GM12878 (cell line): ENCODE data around the gene BDNF. TPM values are rescaled to one million over a fixed set of nuclear protein-coding genes. Genes with fewer than 3 reads are reported as not detected.

Experiments used
- ATAC-seq: fragments of 200-7000 bp; cut with Tn5 transposase; 3 replicates; pipeline ENCODE4 v1.9.1; 2020; ENCODE audit warnings: mild to moderate bottlenecking, moderate library complexity
- BruUV-seq: library from RNA; stranded (reverse); fragments of 400-500 nt; replicated peaks from 2 replicates; lab custom pipeline; 2021; lab: Mats Ljungman, UMichigan
- CTCF ChIA-PET: fragments of 300-600 bp; sonication (Branson Sonifier 250); formaldehyde crosslinking; extraction: SDS; loops from one replicate; lab custom pipeline; 2021; ENCODE audit warnings: inconsistent platforms; lab: Yijun Ruan, JAX
- POLR2A ChIA-PET: fragments of 350-600 bp; formaldehyde crosslinking; extraction: SDS; loops from one replicate; lab custom pipeline; 2021; ENCODE audit warnings: inconsistent platforms; lab: Charles Lee
- RAD21 ChIA-PET: fragments of 300-600 bp; sonication (Branson Sonifier 250); formaldehyde crosslinking; loops from one replicate; lab custom pipeline; 2023; ENCODE audit warnings: antibody characterized with exemption; ENCODE audit not compliant: unreplicated experiment; lab: Charles Lee
- SMC1A ChIA-PET: fragments of 300-600 bp; sonication (Branson Sonifier 250); formaldehyde crosslinking; loops from one replicate; lab custom pipeline; 2023; ENCODE audit not compliant: unreplicated experiment, uncharacterized antibody; lab: Charles Lee
- DNase-seq: peaks from one replicate; pipeline ENCODE4 v3.0.0-alpha.2; 2011; ENCODE audit warnings: low read depth, low spot score
- FAIRE-seq: peaks from 3 replicates; lab custom pipeline; 2011; peaks lifted over from hg19 to GRCh38; lab: Jason Lieb, UNC
- H2AFZ ChIP-seq: 2 replicates; pipeline ENCODE4 v1.6.0; 2011; ENCODE audit warnings: low read depth, low read length, control low read depth; ENCODE audit not compliant: control insufficient read depth
- H3K27ac ChIP-seq: 2 replicates; pipeline ENCODE4 v1.5.1; 2011; ENCODE audit warnings: control low read depth; ENCODE audit not compliant: control insufficient read depth, insufficient read depth
- H3K27me3 ChIP-seq, 2 experiments: replicated peaks in 1 of 2; 2 replicates each; pipeline versions ENCODE4 v1.6.0 to v1.6.1; 2011; ENCODE audit warnings: low read length in 1 of 2; ENCODE audit not compliant: control insufficient read depth in 2 of 2, insufficient read depth in 2 of 2
- H3K36me3 ChIP-seq, 2 experiments: 2 replicates each; pipeline ENCODE4 v1.5.1; 2011; ENCODE audit warnings: low read length in 1 of 2; ENCODE audit not compliant: control insufficient read depth in 2 of 2, insufficient read depth in 2 of 2
- H3K4me1 ChIP-seq: 2 replicates; pipeline ENCODE4 v1.6.1; 2011; ENCODE audit warnings: mild to moderate bottlenecking, low read length, moderate library complexity, mixed read lengths; ENCODE audit not compliant: control insufficient read depth, insufficient read depth
- H3K4me2 ChIP-seq: 2 replicates; pipeline ENCODE4 v1.6.0; 2011; ENCODE audit warnings: control low read depth; ENCODE audit not compliant: control insufficient read depth, insufficient read depth
- H3K4me3 ChIP-seq: fragments of 200-600 bp; sonication (generic); 2 replicates; pipeline ENCODE4 v1.5.1; 2016
- H3K79me2 ChIP-seq: 2 replicates; pipeline ENCODE4 v1.6.0; 2011; ENCODE audit warnings: low read length; ENCODE audit not compliant: control insufficient read depth, insufficient read depth
- H3K9ac ChIP-seq: 2 replicates; pipeline ENCODE4 v1.8.0; 2011; ENCODE audit warnings: low read length, control low read depth, mixed read lengths; ENCODE audit not compliant: control insufficient read depth, insufficient read depth
- H3K9me3 ChIP-seq: replicated peaks from 3 replicates; pipeline ENCODE4 v1.5.1; 2011; ENCODE audit warnings: mild to moderate bottlenecking, low read length; ENCODE audit not compliant: control insufficient read depth, insufficient read depth
- H4K20me1 ChIP-seq: 2 replicates; pipeline ENCODE4 v1.6.0; 2011; ENCODE audit not compliant: control insufficient read depth, insufficient read depth
- BMI1 ChIP-seq: fragments of 450-650 bp; IDR thresholded peaks from 2 replicates; pipeline ENCODE4 v1.6.1; 2016; ENCODE audit warnings: mild to moderate bottlenecking, moderate library complexity, borderline replicate concordance
- ELK1 ChIP-seq: IDR thresholded peaks from 2 replicates; pipeline ENCODE4 v1.6.1; 2012; ENCODE audit warnings: low read depth, low read length, improper control_type of control experiment
- IKZF2 ChIP-seq, 2 experiments: fragments of 450-650 bp; IDR thresholded peaks; 2 replicates each; pipeline ENCODE4 v1.6.1; 2017; ENCODE audit warnings: mild to moderate bottlenecking in 2 of 2, moderate library complexity in 2 of 2
- NFXL1 ChIP-seq: fragments of 450-650 bp; IDR thresholded peaks from 2 replicates; pipeline ENCODE4 v1.6.1; 2017; ENCODE audit warnings: antibody characterized with exemption, mild to moderate bottlenecking, borderline replicate concordance
- NFYA ChIP-seq: IDR thresholded peaks from 2 replicates; pipeline ENCODE4 v1.6.1; 2011; ENCODE audit warnings: low read depth, mild to moderate bottlenecking, low read length, improper control_type of control experiment, borderline replicate concordance
- RFX5 ChIP-seq: IDR thresholded peaks from 2 replicates; pipeline ENCODE4 v1.6.1; 2011; ENCODE audit warnings: low read depth, low read length, improper control_type of control experiment
- SREBF2 ChIP-seq: IDR thresholded peaks from 2 replicates; pipeline ENCODE4 v1.6.1; 2012; ENCODE audit warnings: mild to moderate bottlenecking, low read length
- ZBTB33 ChIP-seq: fragments of 450-650 bp; IDR thresholded peaks from 2 replicates; pipeline ENCODE4 v1.6.1; 2017; ENCODE audit warnings: mild to moderate bottlenecking
- ZNF207 ChIP-seq: fragments of 450-650 bp; IDR thresholded peaks from 2 replicates; pipeline ENCODE4 v1.6.1; 2014; ENCODE audit warnings: antibody characterized with exemption, mild to moderate bottlenecking, borderline replicate concordance
- ZNF217 ChIP-seq: fragments of 450-650 bp; IDR thresholded peaks from 2 replicates; pipeline ENCODE4 v1.6.1; 2017; ENCODE audit warnings: antibody characterized with exemption, mild to moderate bottlenecking
- WGBS: methylation state at CpG from one replicate; pipeline ENCODE4 v1.1.6; 2016; ENCODE audit warnings: low lambda C conversion rate; ENCODE audit not compliant: insufficient replicate concordance, insufficient coverage; ENCODE audit errors: missing lambda C conversion rate; 5-methylcytosine and 5-hydroxymethylcytosine counted together
- in situ Hi-C: fragments of 300-500 bp; cut with MboI; formaldehyde crosslinking; loops from 9 replicates; pipeline ENCODE4 v1.14.3; 2018; ENCODE audit warnings: mixed read lengths
- intact Hi-C: fragments of 100-400 bp; cut with micrococcal nuclease; formaldehyde crosslinking; loops from one replicate; pipeline ENCODE4 v1.14.2; 2022; ENCODE audit not compliant: unreplicated experiment
- polyA plus RNA-seq, 11 experiments: library from polyadenylated mRNA; depleted of rRNA in 4 of 11; unstranded in 6 of 11; stranded (reverse) in 5 of 11; fragments of >200 nt; fragmentation: Nextera tagmentation in 4 of 11; fragmentation: Illumina TruSeq in 1 of 11; extraction: Ambion mirVana in 4 of 11; extraction: Trizol in 1 of 11; gene quantifications; 1 replicate in 1 of 11; 2 replicates in 10 of 11; pipeline versions ENCODE4 v1.2.1 to v1.2.3, GENCODE V29; 2011 to 2016; ENCODE audit warnings: inconsistent platforms in 2 of 11, missing spikeins in 2 of 11, low read depth in 1 of 11
- total RNA-seq, 4 experiments: library from RNA; depleted of rRNA in 3 of 4; stranded (reverse); fragments of >200 nt in 3 of 4; fragmentation: Illumina TruSeq in 1 of 4; extraction: Trizol in 1 of 4; gene quantifications; 2 replicates each; pipeline versions ENCODE4 v1.2.1 to v1.2.3, GENCODE V29; 2013 to 2021
- TF ChIP-seq, protein P1 (sequence below): fragments of 150-350 bp; IDR thresholded peaks from 2 replicates; pipeline ENCODE4 v1.6.1; 2016; ENCODE audit warnings: low read depth, low read length
- TF ChIP-seq, protein P2 (sequence below): IDR thresholded peaks from 2 replicates; pipeline ENCODE4 v1.6.1; 2012; ENCODE audit warnings: low read depth, low read length, improper control_type of control experiment

The BDNF gene
- total and polyA plus RNA-seq, 10 of the 15 experiments (the other 5 are each of a cell fraction or from before 2014, with no cell fraction given) = 0.02 to 0.24 (median 0.06) TPM; not detected in 2

DNA sequence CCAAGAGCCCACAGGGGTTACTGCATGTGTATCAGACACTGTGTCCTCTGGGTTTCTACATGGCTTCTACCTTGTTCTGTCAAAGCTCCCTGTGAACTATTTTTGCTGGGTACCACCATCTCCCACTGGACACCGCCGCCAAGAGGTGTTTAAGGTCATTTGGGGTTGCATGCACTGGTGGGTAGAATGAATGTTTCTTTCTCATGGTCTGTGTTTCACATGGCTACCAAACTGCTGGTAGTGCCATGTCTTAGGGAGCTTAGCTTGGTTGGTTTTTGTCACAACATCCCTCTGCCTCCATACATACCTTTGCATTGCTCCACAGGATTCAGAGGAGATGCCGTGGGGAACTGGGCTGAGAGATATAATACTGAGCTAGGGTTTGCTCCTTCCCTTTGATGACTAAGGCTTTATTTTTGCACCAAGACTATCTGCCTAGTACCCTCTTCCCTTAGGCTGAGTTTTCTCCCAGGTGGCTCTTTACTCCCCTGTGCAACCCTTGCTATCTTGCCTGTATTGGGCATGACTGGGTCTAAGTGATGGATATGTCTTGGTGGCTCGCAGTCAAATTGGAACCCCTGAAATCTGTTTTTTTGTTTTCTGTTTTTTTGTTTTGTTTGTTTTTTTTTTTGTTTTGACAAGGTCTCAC is 73.2 kb downstream of the BDNF start:
- H3K9ac ChIP-seq = no peak overlapping the region
- intact Hi-C loops = no loop called here
- ATAC-seq = peak; percentile 20; the same call in 1 of the 3 replicates
- 33% methylated on average over 4 of the region's 4 CpGs for WGBS
- no peak for DNase-seq
- no peak overlapping the region for H3K27ac ChIP-seq
- H3K4me3 ChIP-seq = no peak overlapping the region
- no peaks in the 10 kb centered on the region for H3K9me3 ChIP-seq
- no peaks in the 10 kb centered on the region for H3K79me2 ChIP-seq
- no peak overlapping the region for H3K4me2 ChIP-seq
- ChIA-PET SMC1A (no interaction called here), POLR2A (no interaction called here), RAD21 (no interaction called here), CTCF (no interaction called here)
- in situ Hi-C loops = no loop called here
- no TSS peak for BruUV-seq
- no peaks in the 10 kb centered on the region for H3K4me1 ChIP-seq
- FAIRE-seq = no peak
- H3K27me3 ChIP-seq = no peaks in the 10 kb centered on the region
- H3K36me3 ChIP-seq = no peaks in the 10 kb centered on the region
- no peak overlapping the region for H2AFZ ChIP-seq
- H4K20me1 ChIP-seq = no peaks in the 10 kb centered on the region
- TF ChIP-seq BMI1 (no peak), NFYA (no peak), RFX5 (no peak), ZNF207 (no peak), IKZF2 (IDR thresholded peaks at IDR 0.05) (no peak), NFXL1 (no peak), ZNF217 (no peak), SREBF2 (no peak), ZBTB33 (no peak), ELK1 (no peak)
- TF ChIP-seq, protein P1, sequence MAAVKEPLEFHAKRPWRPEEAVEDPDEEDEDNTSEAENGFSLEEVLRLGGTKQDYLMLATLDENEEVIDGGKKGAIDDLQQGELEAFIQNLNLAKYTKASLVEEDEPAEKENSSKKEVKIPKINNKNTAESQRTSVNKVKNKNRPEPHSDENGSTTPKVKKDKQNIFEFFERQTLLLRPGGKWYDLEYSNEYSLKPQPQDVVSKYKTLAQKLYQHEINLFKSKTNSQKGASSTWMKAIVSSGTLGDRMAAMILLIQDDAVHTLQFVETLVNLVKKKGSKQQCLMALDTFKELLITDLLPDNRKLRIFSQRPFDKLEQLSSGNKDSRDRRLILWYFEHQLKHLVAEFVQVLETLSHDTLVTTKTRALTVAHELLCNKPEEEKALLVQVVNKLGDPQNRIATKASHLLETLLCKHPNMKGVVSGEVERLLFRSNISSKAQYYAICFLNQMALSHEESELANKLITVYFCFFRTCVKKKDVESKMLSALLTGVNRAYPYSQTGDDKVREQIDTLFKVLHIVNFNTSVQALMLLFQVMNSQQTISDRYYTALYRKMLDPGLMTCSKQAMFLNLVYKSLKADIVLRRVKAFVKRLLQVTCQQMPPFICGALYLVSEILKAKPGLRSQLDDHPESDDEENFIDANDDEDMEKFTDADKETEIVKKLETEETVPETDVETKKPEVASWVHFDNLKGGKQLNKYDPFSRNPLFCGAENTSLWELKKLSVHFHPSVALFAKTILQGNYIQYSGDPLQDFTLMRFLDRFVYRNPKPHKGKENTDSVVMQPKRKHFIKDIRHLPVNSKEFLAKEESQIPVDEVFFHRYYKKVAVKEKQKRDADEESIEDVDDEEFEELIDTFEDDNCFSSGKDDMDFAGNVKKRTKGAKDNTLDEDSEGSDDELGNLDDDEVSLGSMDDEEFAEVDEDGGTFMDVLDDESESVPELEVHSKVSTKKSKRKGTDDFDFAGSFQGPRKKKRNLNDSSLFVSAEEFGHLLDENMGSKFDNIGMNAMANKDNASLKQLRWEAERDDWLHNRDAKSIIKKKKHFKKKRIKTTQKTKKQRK = no peak
- TF ChIP-seq, protein P2, sequence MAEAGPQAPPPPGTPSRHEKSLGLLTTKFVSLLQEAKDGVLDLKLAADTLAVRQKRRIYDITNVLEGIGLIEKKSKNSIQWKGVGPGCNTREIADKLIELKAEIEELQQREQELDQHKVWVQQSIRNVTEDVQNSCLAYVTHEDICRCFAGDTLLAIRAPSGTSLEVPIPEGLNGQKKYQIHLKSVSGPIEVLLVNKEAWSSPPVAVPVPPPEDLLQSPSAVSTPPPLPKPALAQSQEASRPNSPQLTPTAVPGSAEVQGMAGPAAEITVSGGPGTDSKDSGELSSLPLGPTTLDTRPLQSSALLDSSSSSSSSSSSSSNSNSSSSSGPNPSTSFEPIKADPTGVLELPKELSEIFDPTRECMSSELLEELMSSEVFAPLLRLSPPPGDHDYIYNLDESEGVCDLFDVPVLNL = no peak
